ENCODE results near the gene PKMYT1. TPM values are rescaled to one million over a fixed set of nuclear protein-coding genes. Genes with fewer than 3 reads are reported as not detected.
"Not testable (repeated sequence)": the region's sequence is repeated elsewhere in the genome, so short reads cannot be mapped to it uniquely, and the experiment has no call there.

Gene PKMYT1
- total and polyA plus RNA-seq, 2 of the 4 experiments (the other 2 are of a cell fraction) = 1.8 to 14.9 TPM

- H2BK20ac ChIP-seq (ENCODE audit: low read depth, low read length); H2AFZ ChIP-seq (replicated peaks; ENCODE audit: low read length, poor library complexity); H3K27ac ChIP-seq (ENCODE audit: insufficient read depth, low read length); H3K56ac ChIP-seq (ENCODE audit: extremely low read depth, insufficient read depth, low read length); H3K4me2 ChIP-seq (ENCODE audit: low read depth, low read length); H3K4ac ChIP-seq (ENCODE audit: low read depth, low read length); H2BK5ac ChIP-seq (ENCODE audit: low read depth, low read length, poor library complexity, severe bottlenecking); H2AK5ac ChIP-seq (ENCODE audit: low read depth, low read length); H4K5ac ChIP-seq (ENCODE audit: low read depth, low read length); POLR2A ChIA-PET (ENCODE audit: unreplicated experiment); H3K9me3 ChIP-seq (ENCODE audit: control insufficient read depth, insufficient read depth, low read length); H3K27me3 ChIP-seq (ENCODE audit: control insufficient read depth, insufficient read depth, low read length); BruUV-seq (replicated peaks); H4K20me1 ChIP-seq (ENCODE audit: insufficient read depth, low read length); H2AK9ac ChIP-seq (replicated peaks; ENCODE audit: low read depth, low read length, poor library complexity); H3K14ac ChIP-seq (replicated peaks; ENCODE audit: low read depth, low read length); H3K79me1 ChIP-seq (ENCODE audit: low read depth in 1 of 2, low read length in 2 of 2); in situ Hi-C loops (cut with MboI; ENCODE audit: low sequenced_read_pairs); H3K4me3 ChIP-seq (ENCODE audit: insufficient read depth, low read depth, low read length); dilution Hi-C loops (cut with HindIII; ENCODE audit: low sequenced_read_pairs, unreplicated experiment); H3K23ac ChIP-seq (ENCODE audit: low read depth, low read length); H2BK120ac ChIP-seq (ENCODE audit: low read depth, low read length); ATAC-seq (ENCODE audit: low read depth); H3K4me1 ChIP-seq (ENCODE audit: control insufficient read depth, insufficient read depth, low read length); H2BK15ac ChIP-seq (ENCODE audit: low read depth, low read length); DNase-seq; H3K9me1 ChIP-seq (ENCODE audit: insufficient read depth, low read length); intact Hi-C loops (cut with micrococcal nuclease); CTCF ChIA-PET; H3K9ac ChIP-seq (ENCODE audit: low read depth, low read length); H3K18ac ChIP-seq (ENCODE audit: low read depth, low read length); H4K91ac ChIP-seq (ENCODE audit: insufficient read depth, low read depth, low read length); H4K8ac ChIP-seq (ENCODE audit: low read depth in 2 of 2, low read length in 2 of 2): not testable (repeated sequence)
- peaks cover 45% of the 10 kb centered on the region for H3K36me3 ChIP-seq (ENCODE audit: control insufficient read depth, insufficient read depth, low read length)
- 90% methylated on average over 4 of the region's 12 CpGs; no CpG with 5 or more reads in 1 of the 2 experiments for WGBS, 2 experiments (ENCODE audit: extremely low coverage in 2 of 2, insufficient read length in 1 of 2)
Observed at GRCh38 chr16:2943716-2944115, 36.5 kb downstream of the PKMYT1 start.
